Hepatocyte (in vitro differentiated cells): ENCODE results near the gene KIRREL2. TPM values are rescaled to one million over a fixed set of nuclear protein-coding genes. Genes with fewer than 3 reads are reported as not detected.

Experiments
- DNase-seq: peaks from one replicate; pipeline ENCODE4 v3.0.0-alpha.2; 2016; ENCODE audit warnings: low spot score
- H2AFZ ChIP-seq: fragments of 200-600 bp; sonication (generic); 2 replicates; pipeline ENCODE4 v1.6.0; 2016; ENCODE audit warnings: antibody characterized with exemption, mild to moderate bottlenecking
- H3K27ac ChIP-seq: fragments of 200-600 bp; sonication (generic); 2 replicates; pipeline ENCODE4 v1.5.1; 2016; ENCODE audit warnings: mild to moderate bottlenecking
- H3K27me3 ChIP-seq: fragments of 200-600 bp; sonication (generic); 2 replicates; pipeline ENCODE4 v1.6.1; 2016
- H3K36me3 ChIP-seq: fragments of 200-600 bp; sonication (generic); replicated peaks from 2 replicates; pipeline ENCODE4 v1.5.1; 2016; ENCODE audit warnings: low read depth; ENCODE audit not compliant: insufficient read depth
- H3K4me1 ChIP-seq: fragments of 200-600 bp; sonication (generic); 2 replicates; pipeline ENCODE4 v1.5.1; 2016; ENCODE audit warnings: mild to moderate bottlenecking, moderate library complexity; ENCODE audit not compliant: insufficient read depth
- H3K4me2 ChIP-seq: fragments of 200-600 bp; sonication (generic); 2 replicates; pipeline ENCODE4 v1.6.0; 2016
- H3K4me3 ChIP-seq: fragments of 200-600 bp; sonication (generic); 2 replicates; pipeline ENCODE4 v1.5.1; 2016; ENCODE audit warnings: mild to moderate bottlenecking
- H3K79me2 ChIP-seq: fragments of 200-600 bp; sonication (generic); 2 replicates; pipeline ENCODE4 v1.6.0; 2017; ENCODE audit warnings: mild to moderate bottlenecking
- H3K9me2 ChIP-seq: fragments of 200-600 bp; sonication (generic); replicated peaks from 2 replicates; pipeline ENCODE4 v1.6.0; 2017; ENCODE audit warnings: mild to moderate bottlenecking; ENCODE audit not compliant: insufficient read depth
- H3K9me3 ChIP-seq: fragments of 200-600 bp; sonication (generic); 2 replicates; pipeline ENCODE4 v1.5.1; 2016; ENCODE audit warnings: low read depth, mild to moderate bottlenecking
- H4K20me1 ChIP-seq: fragments of 200-600 bp; sonication (generic); 2 replicates; pipeline ENCODE4 v1.6.0; 2016; ENCODE audit warnings: mild to moderate bottlenecking; ENCODE audit not compliant: insufficient read depth, poor library complexity, severe bottlenecking
- EZH2 ChIP-seq: fragments of 200-600 bp; sonication (generic); IDR thresholded peaks from 2 replicates; pipeline ENCODE4 v1.6.1; 2016; ENCODE audit warnings: antibody characterized with exemption, mild to moderate bottlenecking, borderline replicate concordance
- EZH2phosphoT487 ChIP-seq: fragments of 200-600 bp; sonication (generic); IDR thresholded peaks from one replicate; pipeline ENCODE4 v1.6.1; 2018; ENCODE audit warnings: antibody characterized with exemption, mild to moderate bottlenecking, low read depth, moderate library complexity; ENCODE audit not compliant: unreplicated experiment, severe bottlenecking
- WGBS: methylation state at CpG from one replicate; pipeline ENCODE4 v1.1.6; 2016; ENCODE audit warnings: low lambda C conversion rate; ENCODE audit errors: missing lambda C conversion rate; 5-methylcytosine and 5-hydroxymethylcytosine counted together
- polyA plus RNA-seq: library from polyadenylated mRNA; unstranded; fragments of >200 nt; fragmentation: Nextera tagmentation; extraction: Ambion mirVana; gene quantifications from 2 replicates; pipeline ENCODE4 v1.2.1, GENCODE V29; 2016
- total RNA-seq: library from RNA; depleted of rRNA; stranded (reverse); fragments of >200 nt; gene quantifications from 2 replicates; pipeline ENCODE4 v1.2.3, GENCODE V29; 2014
- TF ChIP-seq, protein P1 (sequence below): fragments of 200-600 bp; sonication (generic); IDR thresholded peaks from 2 replicates; pipeline ENCODE4 v1.5.1; 2016; ENCODE audit warnings: antibody characterized with exemption, mild to moderate bottlenecking; ENCODE audit not compliant: poor library complexity

Gene KIRREL2
- total and polyA plus RNA-seq, 2 experiments from 2014 or later, result 1.4 to 2.3 TPM

DNA sequence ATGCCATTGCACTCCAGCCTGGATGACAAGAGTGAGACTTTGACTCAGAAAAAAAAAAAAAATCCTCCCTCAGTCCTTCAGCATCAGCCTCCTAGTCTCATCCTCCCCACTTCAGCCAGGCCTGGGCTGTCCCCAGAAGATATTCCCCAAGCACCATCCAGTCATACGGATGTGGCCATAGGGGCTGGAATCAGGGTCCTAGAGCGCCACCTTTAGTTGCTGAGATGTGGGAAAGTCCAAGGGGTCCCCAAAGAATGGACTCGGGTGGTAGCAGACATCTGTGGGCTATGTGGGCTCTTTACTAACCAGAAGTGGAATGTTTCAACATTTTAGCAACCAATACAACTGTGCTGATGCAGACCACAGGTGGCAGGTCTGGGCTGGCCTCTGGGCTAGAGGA lies 54.5 kb downstream of the KIRREL2 start:
- Histone ChIP-seq H3K27me3 (no peaks in the 10 kb centered on the region), H3K4me2 (no peak overlapping the region), H3K27ac (no peak overlapping the region), H4K20me1 (no peaks in the 10 kb centered on the region), H3K36me3 (no peaks in the 10 kb centered on the region), H3K4me3 (no peak overlapping the region), H3K9me3 (no peaks in the 10 kb centered on the region), H3K9me2 (no peaks in the 10 kb centered on the region), H3K79me2 (no peaks in the 10 kb centered on the region), H2AFZ (no peak overlapping the region), H3K4me1 (no peaks in the 10 kb centered on the region)
- TF ChIP-seq EZH2phosphoT487 (no peak), EZH2 (no peak)
- TF ChIP-seq, protein P1, sequence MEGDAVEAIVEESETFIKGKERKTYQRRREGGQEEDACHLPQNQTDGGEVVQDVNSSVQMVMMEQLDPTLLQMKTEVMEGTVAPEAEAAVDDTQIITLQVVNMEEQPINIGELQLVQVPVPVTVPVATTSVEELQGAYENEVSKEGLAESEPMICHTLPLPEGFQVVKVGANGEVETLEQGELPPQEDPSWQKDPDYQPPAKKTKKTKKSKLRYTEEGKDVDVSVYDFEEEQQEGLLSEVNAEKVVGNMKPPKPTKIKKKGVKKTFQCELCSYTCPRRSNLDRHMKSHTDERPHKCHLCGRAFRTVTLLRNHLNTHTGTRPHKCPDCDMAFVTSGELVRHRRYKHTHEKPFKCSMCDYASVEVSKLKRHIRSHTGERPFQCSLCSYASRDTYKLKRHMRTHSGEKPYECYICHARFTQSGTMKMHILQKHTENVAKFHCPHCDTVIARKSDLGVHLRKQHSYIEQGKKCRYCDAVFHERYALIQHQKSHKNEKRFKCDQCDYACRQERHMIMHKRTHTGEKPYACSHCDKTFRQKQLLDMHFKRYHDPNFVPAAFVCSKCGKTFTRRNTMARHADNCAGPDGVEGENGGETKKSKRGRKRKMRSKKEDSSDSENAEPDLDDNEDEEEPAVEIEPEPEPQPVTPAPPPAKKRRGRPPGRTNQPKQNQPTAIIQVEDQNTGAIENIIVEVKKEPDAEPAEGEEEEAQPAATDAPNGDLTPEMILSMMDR, result no peak
- 50% methylated on average over 3 of the region's 3 CpGs for WGBS
- no peak for DNase-seq

DNA sequence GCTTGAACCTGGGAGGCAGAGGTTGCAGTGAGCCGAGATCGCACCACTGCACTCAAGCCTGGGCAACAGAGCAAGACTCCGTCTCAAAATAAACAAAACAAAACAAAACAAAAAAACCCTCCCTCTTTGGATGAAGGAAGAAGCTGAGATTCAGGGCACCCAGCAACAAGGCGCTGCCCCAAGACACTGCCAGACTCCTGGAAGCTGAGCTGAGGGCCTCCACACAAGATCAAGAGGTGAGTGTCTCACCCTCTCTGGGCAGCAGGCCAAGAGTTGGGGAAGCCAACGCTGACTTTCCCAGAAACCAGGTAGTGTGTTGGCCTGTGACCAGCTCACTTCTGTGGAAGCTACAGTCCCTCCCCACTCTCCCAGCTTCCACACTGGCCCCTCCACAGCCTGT lies 55.1 kb downstream of the KIRREL2 start:
- Histone ChIP-seq H3K9me2 (no peaks in the 10 kb centered on the region), H4K20me1 (no peaks in the 10 kb centered on the region), H3K27ac (no peak overlapping the region), H3K9me3 (no peaks in the 10 kb centered on the region), H3K4me1 (no peaks in the 10 kb centered on the region), H3K4me3 (no peak overlapping the region), H3K79me2 (no peaks in the 10 kb centered on the region), H3K27me3 (no peaks in the 10 kb centered on the region), H3K36me3 (no peaks in the 10 kb centered on the region), H2AFZ (no peak overlapping the region), H3K4me2 (no peak overlapping the region)
- no peak for DNase-seq
- 84% methylated on average over 5 of the region's 5 CpGs for WGBS
- TF ChIP-seq, protein P1, result no peak
- TF ChIP-seq EZH2phosphoT487 (no peak), EZH2 (no peak)

DNA sequence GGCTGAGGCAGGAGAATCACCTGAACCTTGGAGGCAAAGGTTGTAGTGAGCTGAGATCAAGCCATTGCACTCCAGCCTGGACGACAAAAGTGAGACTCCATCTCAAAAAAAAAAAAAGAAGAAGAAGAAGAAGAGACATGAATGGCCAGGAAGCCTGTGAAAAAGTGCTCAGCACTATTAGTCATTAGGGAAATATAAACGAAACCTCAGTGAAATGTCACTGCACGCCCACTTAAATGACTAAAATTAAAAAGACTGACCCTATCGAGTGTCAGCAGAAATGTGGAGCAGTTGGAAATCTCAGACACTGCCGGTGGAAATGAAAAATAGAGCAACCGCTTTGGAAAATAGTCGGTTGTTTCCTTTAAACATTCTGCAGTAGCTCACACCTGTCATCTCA lies 56.9 kb downstream of the KIRREL2 start:
- H3K4me1 ChIP-seq, result no peaks in the 10 kb centered on the region
- H3K36me3 ChIP-seq, result no peaks in the 10 kb centered on the region
- no peaks in the 10 kb centered on the region for H3K79me2 ChIP-seq
- no peaks in the 10 kb centered on the region for H3K9me2 ChIP-seq
- H3K27ac ChIP-seq, result no peak overlapping the region
- TF ChIP-seq EZH2phosphoT487, result no peak
- TF ChIP-seq, protein P1, result no peak
- no peak for TF ChIP-seq EZH2
- no peaks in the 10 kb centered on the region for H4K20me1 ChIP-seq
- H3K4me3 ChIP-seq, result no peak overlapping the region
- no peak overlapping the region for H3K4me2 ChIP-seq
- H2AFZ ChIP-seq, result no peak overlapping the region
- DNase-seq, result no peak
- H3K9me3 ChIP-seq, result no peaks in the 10 kb centered on the region
- 82% methylated on average over 7 of the region's 7 CpGs for WGBS
- H3K27me3 ChIP-seq, result no peaks in the 10 kb centered on the region

DNA sequence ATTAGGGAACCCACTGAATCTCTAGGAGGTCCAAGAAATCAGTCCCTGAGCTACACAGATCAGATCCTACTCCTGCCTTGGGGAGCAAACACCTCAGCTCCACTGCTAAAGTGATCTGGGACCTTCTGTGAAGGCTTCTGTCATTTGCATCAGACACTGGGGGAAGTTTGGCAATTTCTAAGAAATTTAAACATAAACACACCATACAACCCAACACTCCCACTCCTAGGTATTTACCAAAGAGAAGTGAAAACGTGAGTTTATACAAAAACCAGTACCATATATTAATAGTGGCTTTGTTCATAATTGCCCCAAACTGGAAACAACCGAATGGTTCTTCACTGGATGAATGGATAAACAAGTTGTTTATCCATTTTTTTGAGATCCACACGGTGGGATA lies 58.7 kb downstream of the KIRREL2 start:
- Histone ChIP-seq H4K20me1 (no peaks in the 10 kb centered on the region), H3K4me3 (no peak overlapping the region), H3K79me2 (no peaks in the 10 kb centered on the region), H3K4me2 (no peak overlapping the region), H3K27ac (no peak overlapping the region), H3K36me3 (no peaks in the 10 kb centered on the region), H2AFZ (no peak overlapping the region), H3K9me3 (no peaks in the 10 kb centered on the region), H3K27me3 (no peaks in the 10 kb centered on the region), H3K4me1 (no peaks in the 10 kb centered on the region), H3K9me2 (no peaks in the 10 kb centered on the region)
- no peak for TF ChIP-seq EZH2
- TF ChIP-seq, protein P1, result no peak
- no peak for TF ChIP-seq EZH2phosphoT487
- DNase-seq, result no peak
- WGBS, result 65% methylated on average over 3 of the region's 3 CpGs
